ENCODE data around the gene COL13A1.

The COL13A1 gene

DNA sequence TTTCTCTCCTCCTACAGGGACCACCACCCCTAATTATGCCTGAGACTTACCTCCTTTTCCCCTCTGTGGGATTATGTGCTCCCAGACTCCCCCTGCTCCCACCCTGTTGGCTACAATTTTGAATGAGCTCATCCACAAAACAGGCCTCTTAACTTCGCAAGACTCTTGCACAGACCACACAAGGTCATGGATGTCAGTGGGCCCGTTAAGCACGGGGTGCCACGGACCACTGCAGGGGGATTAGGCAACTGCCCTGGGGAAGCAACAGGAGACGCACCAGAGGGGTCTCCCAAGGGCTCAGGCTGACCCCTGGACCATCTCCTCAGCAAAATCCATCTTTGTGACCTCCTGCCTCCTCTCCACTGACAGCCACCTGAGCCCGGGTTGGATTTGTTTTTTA, 42.1 kb upstream of the COL13A1 start:
- TF ChIP-seq, protein P1, sequence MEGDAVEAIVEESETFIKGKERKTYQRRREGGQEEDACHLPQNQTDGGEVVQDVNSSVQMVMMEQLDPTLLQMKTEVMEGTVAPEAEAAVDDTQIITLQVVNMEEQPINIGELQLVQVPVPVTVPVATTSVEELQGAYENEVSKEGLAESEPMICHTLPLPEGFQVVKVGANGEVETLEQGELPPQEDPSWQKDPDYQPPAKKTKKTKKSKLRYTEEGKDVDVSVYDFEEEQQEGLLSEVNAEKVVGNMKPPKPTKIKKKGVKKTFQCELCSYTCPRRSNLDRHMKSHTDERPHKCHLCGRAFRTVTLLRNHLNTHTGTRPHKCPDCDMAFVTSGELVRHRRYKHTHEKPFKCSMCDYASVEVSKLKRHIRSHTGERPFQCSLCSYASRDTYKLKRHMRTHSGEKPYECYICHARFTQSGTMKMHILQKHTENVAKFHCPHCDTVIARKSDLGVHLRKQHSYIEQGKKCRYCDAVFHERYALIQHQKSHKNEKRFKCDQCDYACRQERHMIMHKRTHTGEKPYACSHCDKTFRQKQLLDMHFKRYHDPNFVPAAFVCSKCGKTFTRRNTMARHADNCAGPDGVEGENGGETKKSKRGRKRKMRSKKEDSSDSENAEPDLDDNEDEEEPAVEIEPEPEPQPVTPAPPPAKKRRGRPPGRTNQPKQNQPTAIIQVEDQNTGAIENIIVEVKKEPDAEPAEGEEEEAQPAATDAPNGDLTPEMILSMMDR (conservative IDR thresholded peaks at IDR 0.05; ENCODE audit: low read depth) = no peak
- no peak overlapping the region for H3K27ac ChIP-seq
- DNase-seq (ENCODE audit: low spot score) = no peak
- POLR2A ChIA-PET (ENCODE audit: low non-redundant PET) = no interaction called here
- CTCF ChIA-PET = no interaction called here

GRCh38 chr10:69760072-69760471, 41.6 kb upstream of the COL13A1 start:
- TF ChIP-seq, protein P1 (conservative IDR thresholded peaks at IDR 0.05; ENCODE audit: low read depth) = no peak
- POLR2A ChIA-PET (ENCODE audit: low non-redundant PET) = no interaction called here
- no peak for DNase-seq (ENCODE audit: low spot score)
- CTCF ChIA-PET = no interaction called here
- no peak overlapping the region for H3K27ac ChIP-seq

DNA sequence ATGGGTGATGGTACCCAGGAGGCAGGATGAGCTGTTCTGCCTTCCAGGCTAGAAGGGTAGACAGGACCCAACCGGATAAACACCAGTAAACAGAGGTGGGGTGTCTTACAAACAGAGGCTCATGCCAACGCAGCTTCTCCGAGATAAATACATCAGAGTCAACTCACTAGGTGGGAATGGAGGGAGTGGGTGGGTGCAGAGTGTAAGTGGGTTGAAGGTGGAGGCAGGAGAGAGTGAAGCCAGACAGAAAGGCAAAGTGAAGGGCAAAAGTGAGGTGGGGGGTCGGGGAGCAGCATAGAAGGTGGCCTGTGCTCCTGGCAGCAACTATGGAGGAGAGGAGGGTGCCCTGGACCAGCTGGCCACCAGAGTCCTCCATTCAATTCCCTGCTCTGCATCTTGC, 40.4 kb upstream of the COL13A1 start:
- ChIA-PET CTCF (interaction anchor here (0.6 kb wide), 1 partner anchor 8 kb away, joined by 3 read pairs; no protein-coding TSS in a partner anchor), POLR2A (ENCODE audit: low non-redundant PET) (no interaction called here)
- no peak overlapping the region for H3K27ac ChIP-seq
- TF ChIP-seq, protein P1 (conservative IDR thresholded peaks at IDR 0.05; ENCODE audit: low read depth) = no peak
- DNase-seq (ENCODE audit: low spot score) = no peak

DNA sequence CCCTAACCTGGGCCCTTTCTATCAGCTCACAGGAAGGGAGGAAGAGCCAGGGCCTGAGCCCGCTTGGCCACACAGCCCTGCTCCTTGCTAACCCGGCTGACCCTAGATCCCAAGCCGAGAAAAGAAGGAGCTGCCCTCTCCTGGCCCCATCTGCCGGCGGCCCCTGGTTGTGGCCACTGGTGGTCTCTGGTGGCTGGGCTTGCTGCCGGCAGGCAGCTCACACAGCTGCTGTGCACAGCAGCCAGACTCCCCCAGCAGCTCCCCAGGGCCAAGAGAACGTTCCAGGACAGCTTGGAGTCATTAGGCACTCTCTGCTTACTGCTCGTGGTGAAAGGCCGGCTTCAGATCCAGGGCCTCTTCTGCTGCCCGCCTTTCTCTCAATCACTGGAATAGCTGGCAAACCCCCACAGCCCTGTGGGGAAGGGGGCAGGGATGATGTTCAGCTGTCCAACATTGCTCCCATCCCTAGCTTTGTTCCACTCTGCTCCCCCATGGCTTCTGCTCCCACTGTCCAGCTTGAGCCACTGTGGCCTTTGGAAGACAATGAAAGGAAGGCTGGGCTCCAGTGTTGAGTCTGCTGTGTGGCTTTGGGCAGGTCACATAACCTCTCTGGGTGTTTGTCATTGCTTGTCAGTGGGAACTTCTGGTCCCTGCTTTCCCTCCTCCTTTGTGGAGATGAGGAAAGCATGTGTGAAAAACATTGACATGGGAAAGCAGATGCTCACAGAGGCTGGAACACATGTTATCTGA, 35.4 kb upstream of the COL13A1 start:
- POLR2A ChIA-PET (ENCODE audit: low non-redundant PET) = no interaction called here
- no peak for DNase-seq (ENCODE audit: low spot score)
- no peak overlapping the region for H3K27ac ChIP-seq
- TF ChIP-seq, protein P1 (conservative IDR thresholded peaks at IDR 0.05; ENCODE audit: low read depth) = no peak
- CTCF ChIA-PET = interaction anchor here (0.5 to 1.1 kb wide), 4 partner anchors 105 to 1159 kb away, joined by 3 to 5 read pairs (median 4); no protein-coding TSS in a partner anchor

DNA sequence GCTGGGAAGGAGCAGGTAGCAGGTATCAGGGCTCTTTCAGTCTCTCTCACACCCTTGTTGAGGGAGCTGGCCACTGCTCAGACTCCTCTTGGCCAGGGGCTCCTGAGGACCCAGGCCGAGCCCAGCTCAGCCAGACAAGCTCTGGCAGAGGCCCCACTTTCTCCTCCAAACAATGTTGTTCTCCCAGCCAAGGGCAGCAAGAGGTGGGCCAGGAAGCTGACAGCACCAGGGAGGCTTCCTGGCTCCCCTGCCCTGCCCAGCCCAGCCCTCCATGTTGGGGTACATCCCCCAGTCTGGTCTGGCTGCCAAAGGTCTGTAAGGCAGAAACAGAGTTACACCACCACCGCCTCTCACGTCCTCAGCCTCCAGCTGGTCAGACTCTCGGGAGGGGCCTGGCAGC, 33.9 kb upstream of the COL13A1 start:
- TF ChIP-seq, protein P1 (conservative IDR thresholded peaks at IDR 0.05; ENCODE audit: low read depth) = no peak

DNA sequence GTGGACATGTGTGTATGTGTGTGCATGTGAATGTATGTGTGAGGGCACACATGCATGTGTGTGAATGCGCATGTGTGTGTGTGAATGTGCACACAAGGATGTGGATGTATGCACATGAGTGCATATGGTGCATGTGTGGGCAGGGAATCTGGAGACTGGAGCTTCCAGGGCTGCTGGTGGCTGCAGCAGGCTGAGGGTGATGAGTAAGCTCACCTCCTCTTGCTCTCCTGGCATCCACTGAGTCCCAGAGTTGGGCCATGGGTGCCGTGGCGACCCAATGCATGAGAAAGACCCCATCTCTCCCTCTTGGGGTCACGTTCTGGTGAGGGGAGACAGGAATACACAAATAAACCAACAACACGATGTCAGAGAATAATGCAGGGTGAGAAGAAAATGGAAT, 33.3 kb upstream of the COL13A1 start:
- TF ChIP-seq, protein P1 (conservative IDR thresholded peaks at IDR 0.05; ENCODE audit: low read depth) = no peak
- no peak overlapping the region for H3K27ac ChIP-seq
- DNase-seq (ENCODE audit: low spot score) = no peak
- ChIA-PET CTCF (no interaction called here), POLR2A (ENCODE audit: low non-redundant PET) (no interaction called here)

More for the DNA sequence above, 33.9 kb upstream of the COL13A1 start:
- H3K27ac ChIP-seq = no peak overlapping the region
- CTCF ChIA-PET = interaction anchor here (0.7 kb wide), 1 partner anchor 191 kb away, joined by 3 read pairs; no protein-coding TSS in a partner anchor
- POLR2A ChIA-PET (ENCODE audit: low non-redundant PET) = no interaction called here
- no peak for DNase-seq (ENCODE audit: low spot score)
